ENCODE measurements around the gene HNRNPL.
A peak's percentile ranks its signal among the peaks of the same experiment; 100 is the strongest.

The HNRNPL gene

DNA sequence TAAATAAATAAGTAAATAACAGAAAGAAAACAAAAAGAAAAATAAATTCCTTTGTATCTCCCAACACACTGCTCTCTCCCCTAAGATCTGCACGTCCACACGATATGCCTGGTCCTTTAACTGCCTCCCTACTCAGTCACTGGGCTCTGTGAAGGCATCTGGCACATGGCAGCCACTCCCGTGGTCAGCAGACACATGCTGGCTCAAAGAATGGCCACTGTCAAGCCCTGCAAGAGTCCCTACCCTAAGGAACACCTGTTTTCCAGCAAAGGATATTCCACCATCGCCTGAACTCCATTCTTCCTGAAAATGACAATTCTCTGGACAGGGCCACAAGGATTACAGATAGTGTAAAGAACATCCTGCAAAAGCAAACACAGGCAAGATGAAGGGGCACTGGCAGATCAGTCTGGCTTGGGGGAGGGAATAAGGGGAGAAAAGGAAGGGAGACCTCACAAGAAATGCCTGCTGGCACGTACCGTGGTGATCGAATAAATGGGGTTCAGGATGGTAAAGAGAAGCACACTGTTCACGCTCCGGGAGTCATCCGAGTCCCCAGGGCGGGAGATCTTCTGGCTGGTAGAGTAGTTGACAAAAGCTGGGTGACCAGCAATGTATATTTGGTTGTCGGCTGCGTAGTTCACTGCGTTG, 4.3 kb downstream of the HNRNPL start:
- no peak for DNase-seq (ENCODE audit: low read depth)

DNA sequence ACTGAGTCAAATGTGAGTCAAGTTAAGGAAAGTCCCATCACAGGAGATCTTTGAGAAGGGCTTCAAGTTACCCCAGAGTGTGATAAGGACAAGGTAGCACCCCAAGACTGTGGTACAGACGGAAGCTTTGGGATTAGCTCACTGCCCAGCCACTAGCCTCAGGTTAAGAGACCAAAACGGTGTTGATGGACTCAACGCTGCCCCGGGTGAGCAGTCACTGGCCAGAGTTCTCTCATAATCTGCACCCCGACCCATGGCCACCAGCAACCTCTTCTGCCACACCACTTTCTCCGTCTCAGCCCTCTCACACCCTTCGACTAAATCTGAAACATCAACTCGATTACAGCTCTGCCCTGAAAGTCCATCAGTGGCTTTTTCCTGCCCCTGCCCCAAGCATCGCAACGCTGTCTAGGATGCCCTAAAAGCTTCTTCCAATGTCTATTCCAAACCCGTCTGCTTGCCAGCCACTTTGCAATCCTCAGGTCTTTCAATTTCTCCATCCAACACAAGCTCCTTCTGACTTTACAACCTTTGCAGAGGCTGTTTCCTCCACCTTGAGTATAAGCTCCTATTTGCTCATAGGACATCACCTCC, 5.6 kb downstream of the HNRNPL start:
- no peak for DNase-seq (ENCODE audit: low read depth)

DNA sequence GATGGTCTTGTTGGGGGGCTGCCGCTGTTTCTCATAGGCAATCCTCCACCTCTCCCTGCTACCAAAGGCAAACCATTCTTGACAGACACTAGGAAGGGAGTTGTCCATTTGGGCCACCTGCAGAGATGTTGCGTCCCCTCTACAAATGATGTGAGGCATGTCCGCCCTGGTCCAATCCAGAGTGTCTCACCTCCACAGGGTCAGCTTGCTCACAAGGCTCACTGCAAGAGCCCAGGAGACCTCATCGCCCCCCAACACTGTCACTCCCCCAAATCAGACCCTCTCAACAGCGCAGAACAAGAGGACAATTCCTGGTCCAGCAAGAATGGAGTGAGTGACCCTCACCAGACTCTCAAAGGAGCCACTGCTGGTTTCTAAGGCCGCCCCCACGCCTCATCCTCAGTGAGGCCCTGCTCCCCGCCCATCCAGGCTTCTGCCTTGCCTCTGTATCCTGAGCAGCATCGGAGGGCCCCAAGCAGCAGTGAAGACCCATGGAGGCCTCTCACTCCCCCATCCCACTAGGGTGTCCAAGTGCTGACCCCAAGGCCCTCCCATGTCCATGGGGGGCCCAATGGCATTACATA, 6.5 kb downstream of the HNRNPL start:
- no peak for DNase-seq (ENCODE audit: low read depth)

DNA sequence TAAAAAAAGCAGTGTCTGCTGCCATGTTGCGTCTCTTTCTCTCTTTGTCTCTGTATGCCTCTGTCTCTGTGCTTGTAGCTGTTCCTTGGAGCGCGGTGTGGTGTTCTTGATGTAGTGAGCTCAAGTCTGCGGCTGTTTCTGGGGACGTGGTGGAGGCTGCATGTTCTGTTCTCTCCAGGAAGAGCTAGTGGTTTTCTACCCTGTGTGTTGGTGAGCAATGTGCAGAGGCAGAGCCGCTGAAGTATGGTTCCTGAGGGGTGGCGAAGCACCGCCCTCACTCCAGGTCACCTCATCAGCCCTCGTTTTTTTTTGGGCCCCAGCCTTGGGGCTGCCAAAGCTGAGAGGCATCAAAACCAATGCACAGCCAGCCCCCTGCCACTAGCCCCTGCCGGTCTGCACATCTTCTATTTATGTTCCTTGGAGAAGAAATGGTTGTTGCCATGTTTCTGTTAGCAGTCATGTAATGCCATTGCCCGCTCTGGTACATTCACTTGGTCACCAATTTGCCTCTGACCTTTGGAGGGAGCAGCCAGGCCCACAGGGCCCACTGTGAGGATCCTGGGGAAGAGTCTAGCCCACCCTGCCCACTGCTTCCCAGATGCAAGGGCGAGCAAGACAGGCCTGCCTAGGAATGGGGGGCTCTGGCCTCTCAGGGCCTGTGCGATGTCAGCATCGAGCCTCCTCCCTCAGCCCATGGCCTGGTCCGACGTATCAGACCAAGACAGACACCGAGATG, 7.2 kb downstream of the HNRNPL start:
- no peak for DNase-seq (ENCODE audit: low read depth)

DNA sequence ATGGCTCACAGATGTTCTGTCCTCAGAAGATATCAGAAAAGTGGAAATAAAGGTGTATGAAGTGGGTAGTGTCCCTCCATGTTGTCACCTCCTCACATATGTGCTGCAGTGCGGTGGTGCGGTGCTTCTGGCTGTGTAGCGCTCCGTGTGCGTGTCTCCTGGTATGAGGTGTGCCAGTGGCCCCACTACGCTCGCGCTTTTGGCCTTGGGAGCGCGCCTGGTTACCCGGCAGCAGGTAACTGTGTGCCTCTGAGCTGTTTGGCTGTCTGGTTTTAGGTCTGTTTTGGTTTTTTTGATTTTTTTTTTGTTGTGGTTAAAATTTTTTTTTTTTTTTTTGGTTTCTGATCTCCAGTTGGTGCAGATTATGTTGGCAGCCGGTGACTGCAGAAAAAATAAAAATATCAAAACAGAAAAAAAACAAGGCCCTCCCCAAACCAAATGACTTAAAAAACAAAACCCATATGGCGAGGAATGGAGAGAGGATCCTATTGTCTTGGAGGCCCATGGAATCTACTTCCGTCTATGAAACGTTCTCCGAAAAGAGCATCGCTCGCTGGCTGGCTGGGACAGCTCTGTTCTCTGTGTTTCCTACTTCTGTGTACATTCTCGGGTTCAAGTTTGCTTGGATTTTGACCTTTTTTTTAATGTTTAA, 7.9 kb downstream of the HNRNPL start:
- DNase-seq (ENCODE audit: low read depth): no peak

DNA sequence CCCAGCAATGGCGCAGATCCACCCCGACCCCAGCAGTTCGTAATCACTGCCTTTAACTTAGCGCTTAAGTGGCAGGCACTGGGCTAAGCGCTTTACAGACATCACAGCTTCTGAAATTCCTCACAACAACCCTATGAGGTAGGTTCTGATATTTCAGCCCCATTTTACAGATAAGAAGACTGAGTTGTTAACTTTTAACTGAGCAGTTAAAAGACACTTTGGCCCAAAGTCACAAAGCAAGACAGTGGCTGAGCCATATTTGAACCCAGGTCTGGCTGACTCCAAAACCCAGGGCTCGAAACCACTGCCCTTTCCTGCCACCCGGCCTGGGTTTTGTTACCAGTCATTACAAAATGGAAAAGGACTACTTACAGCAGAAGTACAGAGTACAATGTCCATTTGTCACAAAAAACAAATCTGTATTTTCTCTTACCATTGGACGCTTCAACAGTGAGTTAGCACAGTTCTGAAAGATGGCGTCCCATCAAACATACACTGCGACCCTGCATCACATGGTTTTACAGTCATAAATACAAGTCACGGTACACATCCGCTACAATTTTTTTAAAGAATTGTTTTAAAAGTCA, 8.5 kb downstream of the HNRNPL start:
- no peak for DNase-seq (ENCODE audit: low read depth)

DNA sequence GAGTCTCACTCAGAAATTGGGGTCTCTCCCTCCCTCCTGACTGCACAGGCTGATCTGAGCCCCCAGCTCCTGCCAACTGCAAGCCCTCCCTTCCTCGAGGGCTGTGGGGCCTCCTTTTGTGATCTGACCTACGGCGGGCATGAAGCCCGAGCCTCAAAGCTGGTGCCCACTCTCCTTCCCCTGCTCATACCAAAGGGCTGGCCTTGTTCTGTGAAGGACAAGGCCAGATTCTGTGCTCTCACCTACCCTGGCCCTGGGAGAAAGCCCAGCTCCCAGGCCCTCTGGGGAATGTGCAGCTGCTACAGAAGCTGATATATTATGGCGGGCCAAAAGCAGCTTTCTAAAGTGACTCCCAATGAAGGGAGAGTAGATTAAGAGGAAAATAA, 9.2 kb downstream of the HNRNPL start:
- DNase-seq (ENCODE audit: low read depth): no peak

DNA sequence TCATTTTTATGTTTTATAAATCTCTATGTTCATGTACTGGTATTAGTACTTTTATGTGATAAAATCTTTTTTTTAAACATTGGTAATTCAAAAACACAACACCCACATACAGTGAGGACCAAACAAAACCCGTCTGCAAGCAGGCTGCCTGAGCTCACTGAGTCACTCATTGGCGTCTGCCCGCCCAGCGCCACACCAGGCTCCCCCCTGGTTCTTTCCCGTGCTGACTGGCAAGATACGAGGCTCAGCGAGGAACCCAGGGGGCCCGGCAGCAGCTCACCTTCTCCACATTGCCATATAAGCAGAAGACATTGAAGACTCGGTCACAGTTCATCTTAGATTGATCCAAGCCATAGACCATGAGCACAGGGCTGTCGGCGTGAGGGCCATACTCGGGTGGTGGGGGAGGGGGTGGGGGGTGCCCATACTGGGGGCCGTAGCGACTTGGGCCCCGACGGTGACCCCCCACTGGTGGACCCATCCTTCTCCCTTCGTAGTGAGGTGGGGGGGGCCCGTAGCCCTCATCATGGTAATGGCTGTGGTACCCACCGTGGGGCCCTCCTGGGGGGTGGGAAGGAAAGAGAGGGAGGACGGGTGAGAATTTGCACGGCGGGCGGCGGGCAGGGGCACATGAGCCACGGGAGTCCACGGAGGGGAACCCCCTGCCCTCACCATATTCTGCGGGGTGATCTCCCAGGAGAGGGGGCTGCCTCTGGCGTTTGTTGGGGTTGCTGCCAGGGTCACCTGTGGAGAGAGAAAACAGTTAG, 9.8 kb downstream of the HNRNPL start:
- DNase-seq (ENCODE audit: low read depth): no peak

DNA sequence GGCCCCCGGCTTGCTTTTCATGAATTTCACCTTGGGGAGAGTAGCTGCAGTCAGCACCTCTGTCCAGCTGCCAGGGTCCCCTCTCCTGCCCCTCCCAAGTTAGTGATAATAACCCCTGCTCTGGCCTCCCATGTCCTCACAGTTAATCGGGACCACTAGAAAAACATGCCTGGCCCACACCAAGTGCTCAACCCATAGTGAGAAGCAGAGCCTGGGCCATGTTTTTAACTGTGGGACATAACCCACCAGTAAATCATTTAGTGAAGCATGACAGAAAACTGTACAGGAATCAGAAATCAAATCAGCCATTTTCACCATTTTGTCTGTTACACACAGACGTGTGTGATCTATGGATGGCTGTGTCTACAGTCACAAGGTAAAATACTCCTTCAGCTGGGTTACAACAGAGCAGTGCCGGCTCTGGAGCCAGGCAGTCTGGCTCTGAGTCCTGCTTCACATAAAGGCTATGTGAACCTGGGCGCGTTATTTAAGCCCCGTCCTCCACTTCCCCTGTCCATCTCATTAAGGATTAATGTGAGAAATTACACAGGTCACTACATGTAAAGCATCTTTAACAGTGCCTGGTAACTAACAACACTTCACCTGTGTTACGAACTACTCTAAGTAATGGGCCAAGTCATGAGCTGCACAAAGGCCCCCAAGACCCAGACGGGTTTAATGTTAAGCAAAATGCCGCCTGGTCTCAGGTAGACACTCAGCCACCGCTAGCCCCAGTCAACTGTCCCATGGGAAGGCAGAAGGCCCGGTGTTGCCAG, 10.6 kb downstream of the HNRNPL start:
- DNase-seq (ENCODE audit: low read depth): no peak

DNA sequence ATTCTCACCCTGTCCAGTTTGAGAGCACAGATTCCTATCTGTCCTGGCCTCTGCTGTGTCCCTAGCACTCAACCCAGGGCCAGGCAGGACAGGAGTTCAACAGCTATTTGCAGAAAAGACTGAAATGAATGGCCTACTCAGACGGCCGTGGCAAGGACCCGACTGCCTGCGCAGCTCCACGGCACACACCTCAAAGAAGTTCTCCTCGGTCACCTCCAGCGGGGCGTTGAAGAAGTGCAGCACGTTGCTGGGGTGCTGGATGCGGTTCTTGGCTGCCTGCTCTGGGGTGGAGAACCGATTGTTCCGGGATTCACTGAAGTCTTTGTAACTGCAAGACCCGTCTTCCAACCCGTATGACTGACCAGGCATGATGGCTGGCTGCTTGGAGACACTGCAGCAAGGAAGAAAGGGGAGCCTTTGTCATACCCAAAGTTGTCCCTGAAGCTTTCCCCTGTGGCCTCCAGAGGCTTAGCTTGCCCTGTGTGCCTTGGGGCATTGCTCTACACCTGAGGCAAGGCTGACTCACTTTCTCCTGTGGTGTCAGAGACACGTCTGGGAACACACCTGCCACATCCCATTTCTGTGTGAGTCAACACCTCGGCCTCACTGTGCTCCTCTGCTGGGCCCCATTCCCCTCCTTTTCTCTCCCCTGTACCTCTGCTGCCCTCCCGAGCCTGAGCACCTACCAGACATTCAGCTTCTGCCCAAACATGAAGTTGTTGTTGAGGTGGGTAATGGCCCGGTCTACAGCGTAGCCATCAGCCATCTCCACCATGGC, 11.4 kb downstream of the HNRNPL start:
- DNase-seq (ENCODE audit: low read depth): no peak

DNA sequence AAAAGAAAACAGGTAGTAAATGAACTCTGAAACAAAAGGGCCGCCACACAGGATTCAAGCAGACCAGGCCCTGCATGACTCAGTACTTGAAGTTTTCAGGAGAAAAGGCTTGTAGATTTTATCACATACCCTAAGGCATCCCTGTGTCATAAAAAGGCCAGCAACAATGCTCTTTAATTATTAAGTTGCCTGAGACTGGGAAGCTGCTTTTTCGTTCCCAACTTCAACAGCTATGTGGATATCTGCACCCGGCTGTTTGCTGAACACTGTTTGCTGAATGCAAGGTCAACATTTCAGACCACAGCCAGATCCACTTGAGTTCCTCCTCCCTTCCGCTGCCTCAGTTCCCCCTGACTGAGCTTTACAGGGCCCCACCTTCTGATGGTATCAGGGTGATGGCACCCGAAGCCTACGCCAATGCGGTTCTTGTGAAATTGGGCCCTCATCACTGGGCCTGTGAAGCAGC, 12.1 kb downstream of the HNRNPL start:
- no peak for DNase-seq (ENCODE audit: low read depth)

DNA sequence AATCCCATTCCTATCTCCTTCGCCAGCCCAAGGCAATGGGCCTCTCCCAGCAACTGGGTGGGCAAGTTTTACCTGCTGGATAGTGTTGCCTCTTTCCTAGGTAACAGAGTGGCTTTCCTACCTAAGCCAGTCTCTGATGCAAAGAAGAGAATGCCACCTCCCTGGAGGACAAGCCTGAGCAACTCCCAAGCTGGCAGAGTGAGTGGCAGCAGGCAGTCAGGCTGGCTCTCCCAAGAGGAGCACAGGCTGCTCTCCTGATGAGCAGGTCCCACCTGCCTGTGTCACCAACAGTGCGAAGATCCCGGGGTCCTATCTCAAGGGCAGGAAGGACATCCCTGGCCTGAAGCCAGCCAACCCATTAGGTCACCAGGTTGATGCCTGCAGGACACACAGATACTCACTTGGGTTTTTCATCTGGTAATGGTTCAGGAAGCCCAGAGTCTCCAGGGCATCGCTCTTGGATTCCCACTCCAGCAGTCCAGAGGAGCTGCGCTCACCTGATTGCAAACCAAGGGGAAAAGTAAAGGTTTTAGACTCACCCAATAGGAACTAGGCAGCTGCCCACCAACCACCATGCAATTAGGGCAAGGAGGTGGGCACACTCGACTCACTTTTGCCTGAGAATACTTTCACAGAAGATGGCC, 12.7 kb downstream of the HNRNPL start:
- no peak for DNase-seq (ENCODE audit: low read depth)

DNA sequence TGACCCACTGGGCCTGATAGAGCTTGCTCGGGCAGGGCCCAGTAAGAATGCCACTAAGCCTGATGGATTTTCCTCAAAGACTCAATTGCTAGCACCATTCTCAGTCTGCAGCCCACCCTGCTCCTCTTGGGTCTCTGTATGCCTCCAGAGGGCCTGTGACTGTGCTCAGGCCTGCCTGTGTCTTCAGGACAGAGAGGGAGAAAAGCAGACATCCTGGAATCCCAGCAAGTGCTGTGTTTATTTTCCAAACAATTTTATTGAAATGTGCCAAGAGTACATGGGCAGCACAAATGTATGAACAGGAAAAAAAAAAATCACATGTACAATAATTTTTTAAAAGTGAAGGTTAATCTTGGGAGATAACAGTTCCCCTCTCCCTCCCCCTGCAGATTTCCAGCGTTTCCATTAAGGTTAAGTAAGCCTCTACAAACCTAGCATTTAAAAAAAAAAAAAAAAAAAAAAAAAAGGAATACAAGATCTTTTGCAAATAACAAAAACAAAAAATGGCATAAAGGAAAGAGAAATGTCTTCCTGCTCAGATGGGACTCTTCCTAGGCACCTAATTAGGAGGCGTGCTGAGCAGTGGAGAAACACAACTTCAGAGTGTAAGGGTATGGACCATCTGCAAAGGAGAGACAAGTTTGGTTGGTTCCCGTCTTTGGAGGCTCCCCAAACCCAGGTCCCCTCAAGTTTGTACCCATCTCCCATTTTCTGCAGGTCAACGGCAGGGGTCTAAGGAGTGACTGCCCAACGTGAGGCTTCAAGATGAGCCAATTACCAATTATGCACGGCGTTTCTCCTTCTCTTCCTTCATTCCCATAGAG, 13.4 kb downstream of the HNRNPL start:
- no peak for DNase-seq (ENCODE audit: low read depth)

DNA sequence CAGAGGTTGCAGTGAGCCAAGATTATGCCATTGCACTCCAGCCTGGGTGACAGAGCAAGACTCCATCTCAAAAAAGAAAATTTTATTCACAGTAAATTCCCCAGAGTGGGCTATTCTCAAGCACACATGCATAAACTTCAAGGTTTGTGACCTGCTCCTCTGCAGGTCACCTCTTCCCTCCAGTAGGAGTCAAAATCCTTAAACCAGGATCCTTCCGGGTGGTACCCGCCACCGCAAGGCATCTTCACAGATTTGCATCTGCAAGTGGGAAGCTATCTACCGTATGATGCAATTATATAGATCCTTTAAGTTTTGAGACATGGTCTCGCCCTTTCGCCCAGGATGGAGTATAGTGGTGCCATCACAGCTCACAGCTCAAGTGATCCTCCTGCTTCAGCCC, 15.2 kb downstream of the HNRNPL start:
- DNase-seq (ENCODE audit: low read depth): no peak

DNA sequence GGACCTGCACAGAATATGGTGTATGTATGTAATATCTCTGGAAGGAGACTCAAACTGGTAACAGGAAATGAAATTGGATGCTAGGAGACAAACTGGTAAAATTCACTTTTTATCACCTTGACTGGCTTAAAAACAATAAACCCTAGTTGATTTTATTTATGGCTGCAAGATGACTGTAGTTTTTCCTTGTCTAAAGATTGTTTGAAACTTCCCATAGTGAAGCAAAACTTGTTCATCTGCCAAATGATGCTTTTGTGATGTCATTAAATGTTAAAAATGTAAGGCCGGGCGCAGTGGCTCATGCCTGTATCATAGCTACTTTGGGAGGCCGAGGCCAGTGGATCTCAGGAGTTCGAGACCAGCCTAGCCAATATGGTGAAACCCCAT, 15.7 kb downstream of the HNRNPL start:
- DNase-seq (ENCODE audit: low read depth): no peak

DNA sequence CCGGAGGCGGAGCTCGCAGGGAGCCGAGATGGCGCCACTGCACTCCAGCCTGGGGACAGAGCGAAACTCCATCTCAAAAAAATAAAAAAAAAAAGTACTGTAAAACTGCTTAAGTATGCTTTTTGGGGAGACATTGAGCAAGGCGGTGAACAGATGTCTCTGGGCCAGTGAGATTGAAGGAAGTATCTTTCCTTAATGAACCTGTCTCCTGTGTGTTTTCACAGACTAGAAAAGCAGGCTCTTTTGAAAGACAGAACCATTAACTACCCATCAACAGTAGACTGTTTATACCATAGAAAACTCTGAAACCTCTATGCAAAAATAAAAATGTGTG, 16.7 kb downstream of the HNRNPL start:
- no peak for DNase-seq (ENCODE audit: low read depth)

DNA sequence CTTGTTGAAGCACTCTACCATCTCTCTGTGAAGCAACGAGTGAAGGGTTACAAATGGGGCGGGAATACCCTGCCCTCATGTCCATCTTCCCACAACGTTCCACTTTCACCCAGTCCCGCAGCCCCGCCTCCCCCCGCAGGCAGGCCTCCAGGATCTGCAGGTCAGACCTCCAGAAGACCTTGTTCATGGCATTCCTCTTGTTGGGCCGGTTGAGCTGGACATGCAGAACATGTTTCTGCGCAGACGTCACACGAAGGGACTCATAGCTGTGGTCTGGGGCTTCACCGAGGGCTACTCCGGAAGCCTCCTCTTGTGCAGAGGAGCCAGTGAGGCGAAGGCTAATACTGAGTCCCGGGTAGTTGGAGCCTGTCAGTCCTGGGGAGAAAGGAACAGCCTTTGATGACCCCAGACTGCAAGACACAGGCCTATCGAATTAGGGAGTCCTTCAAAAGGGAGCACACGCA, 18.6 kb downstream of the HNRNPL start:
- DNase-seq (ENCODE audit: low read depth): peak; percentile 93

DNA sequence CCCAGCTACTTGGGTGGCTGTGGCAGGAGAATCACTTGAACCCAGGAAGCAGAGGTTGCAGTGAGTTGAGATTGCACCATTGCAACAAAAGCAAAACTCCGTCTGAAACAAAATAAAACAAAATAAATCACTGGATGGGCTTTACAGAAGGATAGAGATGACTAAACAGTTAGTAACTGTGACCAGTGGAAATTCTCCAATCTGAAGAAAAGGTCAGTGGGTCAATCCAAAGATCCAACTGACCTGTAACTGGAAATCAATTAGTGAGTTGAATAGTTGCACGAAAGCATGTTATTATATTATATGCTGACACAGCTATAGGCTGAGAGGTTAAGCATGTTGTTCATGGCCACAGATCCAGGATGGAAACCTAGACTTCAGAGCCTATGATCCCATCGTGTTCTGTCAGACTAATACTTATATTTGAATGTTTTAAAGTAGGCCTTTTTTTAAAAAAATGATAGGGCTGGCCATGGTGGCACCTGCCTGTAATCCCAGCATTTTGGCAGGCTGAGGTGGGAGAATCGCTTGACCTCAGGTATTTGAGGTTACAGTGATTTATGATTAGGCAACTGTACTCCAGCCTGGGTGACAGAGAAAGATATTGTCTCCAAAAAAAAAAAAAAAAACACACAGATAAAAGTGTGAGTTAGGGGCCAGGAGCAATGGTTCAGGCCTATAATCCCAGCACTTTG, 19.6 kb downstream of the HNRNPL start:
- no peak for DNase-seq (ENCODE audit: low read depth)
